Mesodermal cell (in vitro differentiated cells): ENCODE results near the gene LAMA1.

Source experiments
- H3K27ac ChIP-seq: 2 replicates; pipeline ENCODE4 v1.7.0; 2013; ENCODE audit warnings: mild to moderate bottlenecking, low read depth, low read length, moderate library complexity; ENCODE audit not compliant: severe bottlenecking
- H3K36me3 ChIP-seq: 2 replicates; pipeline ENCODE4 v1.7.1; 2013; ENCODE audit warnings: mild to moderate bottlenecking, low read length, moderate library complexity; ENCODE audit not compliant: control insufficient read depth, insufficient read depth
- H3K4me1 ChIP-seq: one replicate; pipeline ENCODE4 v1.7.1; 2013; ENCODE audit warnings: mild to moderate bottlenecking, low read length; ENCODE audit not compliant: insufficient read depth, control insufficient read depth, poor library complexity, severe bottlenecking
- H3K4me3 ChIP-seq: 2 replicates; pipeline ENCODE4 v1.7.0; 2013; ENCODE audit warnings: low read length, control low read depth, mild to moderate bottlenecking; ENCODE audit not compliant: insufficient read depth, poor library complexity, severe bottlenecking; ENCODE audit errors: extremely low read depth
- H3K9me3 ChIP-seq: 2 replicates; pipeline ENCODE4 v1.7.1; 2013; ENCODE audit warnings: mild to moderate bottlenecking, low read length, moderate library complexity; ENCODE audit not compliant: control insufficient read depth
- WGBS, 2 experiments: methylation state at CpG; one replicate each; pipeline ENCODE4 v1.1.5; 2013; ENCODE audit warnings: missing lambda C conversion rate in 2 of 2; ENCODE audit not compliant: insufficient coverage in 2 of 2; 5-methylcytosine and 5-hydroxymethylcytosine counted together

Gene LAMA1

DNA sequence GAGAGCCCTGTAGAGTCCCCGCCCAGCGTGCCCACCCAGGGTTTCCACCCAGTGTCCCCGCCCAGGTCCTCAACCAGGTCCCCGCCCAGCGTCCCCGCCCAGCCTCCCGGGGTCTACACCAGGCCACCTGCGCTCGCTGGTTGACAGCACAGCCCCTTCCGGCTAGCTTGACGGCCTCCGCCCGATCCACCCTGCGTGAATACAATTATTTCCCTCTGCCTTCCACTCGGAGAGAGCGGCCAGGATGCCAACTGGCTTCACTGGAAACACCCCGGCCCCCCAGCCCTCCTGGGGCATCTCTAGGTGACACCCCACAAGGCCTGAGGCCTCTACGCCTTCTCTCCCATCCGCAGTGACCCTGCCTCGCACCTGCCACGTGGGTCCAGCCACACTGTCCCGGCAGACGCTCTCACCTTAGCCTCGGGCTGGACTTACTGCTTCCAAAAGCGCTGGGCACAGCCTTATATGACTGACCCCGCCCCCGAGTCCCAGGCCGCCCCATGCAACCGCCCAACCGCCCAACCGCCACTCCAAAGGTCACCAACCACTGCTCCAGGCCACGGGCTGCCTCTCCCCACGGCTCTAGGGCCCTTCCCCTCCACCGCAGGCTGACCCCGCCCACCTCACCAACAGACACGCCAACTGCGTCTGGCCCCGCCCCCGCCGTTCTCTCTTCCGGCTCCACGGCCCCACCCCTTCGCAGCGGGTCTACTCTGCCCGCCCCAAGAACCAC lies 188.1 kb downstream of the LAMA1 start:
- WGBS, 2 experiments: 93 to 95% methylated on average over 27 to 43 of the region's 45 CpGs
- Histone ChIP-seq H3K9me3 (no peaks in the 10 kb centered on the region), H3K36me3 (no peaks in the 10 kb centered on the region), H3K4me3 (no peak overlapping the region), H3K27ac (no peak overlapping the region), H3K4me1 (no peaks in the 10 kb centered on the region)

DNA sequence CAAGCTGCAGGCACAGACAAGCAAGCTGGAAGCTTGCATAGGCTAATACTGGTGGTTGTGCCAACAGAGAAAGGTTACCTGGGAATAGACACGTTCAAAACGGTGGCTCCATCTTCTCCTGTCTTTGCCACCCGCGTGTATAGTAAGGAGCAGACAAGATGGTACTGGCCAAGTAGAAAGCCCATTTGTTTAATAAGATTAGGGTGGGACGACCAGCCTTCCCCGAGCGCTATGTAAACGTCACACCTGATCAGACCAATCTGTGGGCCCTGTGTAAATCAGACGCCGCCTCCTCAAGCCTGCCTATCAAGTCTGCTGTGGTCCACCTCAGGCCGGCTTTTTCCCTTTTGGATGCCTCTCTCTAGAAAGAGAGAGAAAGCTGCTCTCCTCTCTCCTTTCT lies 189.2 kb downstream of the LAMA1 start:
- H3K27ac ChIP-seq: no peak overlapping the region
- H3K36me3 ChIP-seq: no peaks in the 10 kb centered on the region
- no peak overlapping the region for H3K4me3 ChIP-seq
- H3K9me3 ChIP-seq: no peaks in the 10 kb centered on the region
- no peaks in the 10 kb centered on the region for H3K4me1 ChIP-seq
- 83% methylated on average over 11 of the region's 11 CpGs for WGBS, 2 experiments

DNA sequence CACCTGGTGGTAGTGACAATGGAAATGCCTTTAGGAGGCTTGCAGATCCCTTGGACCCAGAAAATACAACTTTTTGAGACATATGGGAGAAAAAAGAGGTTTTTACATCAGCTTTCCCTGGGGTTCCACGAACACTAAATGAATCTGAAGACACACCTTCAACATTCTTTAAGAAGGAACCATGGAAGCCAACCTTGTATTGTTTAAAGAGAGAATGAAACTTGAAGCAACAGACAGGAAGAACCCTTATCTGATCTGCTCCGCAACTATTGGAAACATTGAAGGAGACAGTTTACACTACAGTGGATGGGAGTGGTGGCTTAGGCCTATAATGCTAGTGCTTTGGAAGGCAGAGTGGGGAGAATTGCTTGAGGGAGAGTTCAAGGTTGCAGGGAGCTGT lies 190.4 kb downstream of the LAMA1 start:
- no peaks in the 10 kb centered on the region for H3K9me3 ChIP-seq
- H3K36me3 ChIP-seq: no peaks in the 10 kb centered on the region
- no peak overlapping the region for H3K4me3 ChIP-seq
- 80 to 100% methylated on average over 1 of the region's 2 CpGs for WGBS, 2 experiments
- H3K4me1 ChIP-seq: no peaks in the 10 kb centered on the region
- no peak overlapping the region for H3K27ac ChIP-seq

DNA sequence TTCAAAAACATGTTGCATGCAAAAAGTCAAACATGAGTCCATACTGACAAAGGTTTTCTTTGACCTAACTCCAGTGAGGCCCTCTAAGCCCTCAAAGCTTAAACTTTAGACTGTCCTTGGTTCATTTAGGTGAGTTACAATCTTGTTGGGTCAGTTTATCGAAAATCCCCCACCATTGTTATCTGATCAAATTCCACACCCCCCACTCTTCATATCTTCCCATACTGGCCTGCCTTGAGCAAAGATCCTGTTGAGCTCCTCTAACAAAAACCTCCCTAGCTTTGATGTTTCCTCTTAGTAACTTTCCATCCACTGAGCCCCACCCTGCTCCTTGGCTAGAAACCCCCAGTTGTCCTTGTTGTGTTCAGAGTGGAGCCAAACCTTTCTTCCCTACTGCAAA lies 194.4 kb downstream of the LAMA1 start:
- Histone ChIP-seq H3K4me1 (no peaks in the 10 kb centered on the region), H3K36me3 (no peaks in the 10 kb centered on the region), H3K9me3 (no peaks in the 10 kb centered on the region), H3K27ac (no peak overlapping the region), H3K4me3 (no peak overlapping the region)
- 86 to 89% methylated on average over 1 of the region's 1 CpG for WGBS, 2 experiments

DNA sequence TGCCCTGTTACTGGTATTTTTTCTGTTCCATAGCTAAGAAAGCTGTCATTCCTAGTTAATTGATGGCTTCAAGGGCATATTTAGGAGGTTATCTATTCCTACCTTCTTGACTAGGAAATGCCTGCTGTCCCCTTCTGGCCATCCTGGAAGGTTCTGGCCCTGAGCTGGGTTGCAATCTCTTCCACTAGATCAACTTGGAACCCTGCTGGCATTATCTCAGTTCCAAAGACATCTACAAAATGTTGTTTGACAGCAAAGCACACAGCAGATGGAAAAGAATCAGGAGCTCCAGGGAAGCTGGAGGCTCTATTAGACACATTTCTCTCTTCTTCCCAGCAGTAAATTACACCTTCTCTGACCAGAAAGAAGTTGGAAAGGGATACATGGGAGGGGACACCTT lies 196.0 kb downstream of the LAMA1 start:
- no peaks in the 10 kb centered on the region for H3K36me3 ChIP-seq

DNA sequence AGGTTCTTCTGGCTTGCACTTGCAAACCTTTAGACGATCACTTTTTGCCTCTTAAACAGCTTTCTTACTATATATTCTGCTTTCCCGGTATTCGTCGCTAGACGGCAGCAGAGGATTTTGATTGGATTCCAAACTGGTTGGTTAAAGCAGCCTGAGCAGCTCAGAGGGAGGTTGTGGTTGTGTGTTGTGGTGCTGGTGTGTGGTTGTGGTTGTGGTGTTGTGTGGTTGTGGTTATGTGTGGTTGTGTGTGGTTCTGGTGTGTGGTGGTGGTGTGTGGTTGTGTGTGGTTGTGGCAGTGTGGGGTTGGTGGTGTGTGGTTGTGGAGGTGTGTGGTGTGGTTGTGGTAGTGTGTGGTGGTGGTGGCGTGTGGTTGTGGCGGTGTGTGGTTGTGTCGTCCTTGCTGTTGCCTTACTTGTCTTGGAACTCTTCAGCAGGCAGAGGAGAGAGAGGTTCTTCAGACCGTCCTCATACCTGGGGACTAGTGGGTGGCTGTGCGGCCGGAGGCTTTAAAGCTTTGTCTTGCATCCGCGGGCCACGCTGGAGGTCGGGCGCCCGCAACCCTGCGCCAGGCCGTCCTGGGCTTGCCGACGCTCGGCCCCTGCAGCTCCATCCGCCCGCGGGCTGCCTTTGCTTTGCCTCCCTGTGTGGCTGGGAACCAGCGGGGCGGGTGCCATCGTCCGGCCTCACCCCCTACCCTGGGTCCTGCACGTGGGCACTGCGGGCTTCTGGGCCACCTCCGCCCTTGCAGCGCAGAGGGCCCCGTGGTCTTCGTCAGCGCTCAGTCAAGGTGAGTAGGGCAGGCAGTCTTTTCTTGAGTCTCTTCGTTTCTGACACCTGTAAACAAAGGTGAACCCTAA lies 197.3 kb downstream of the LAMA1 start:
- H3K9me3 ChIP-seq: no peaks in the 10 kb centered on the region
- no peak overlapping the region for H3K27ac ChIP-seq
- WGBS, 2 experiments: 75 to 82% methylated on average over 26 to 30 of the region's 37 CpGs
- H3K4me3 ChIP-seq: no peak overlapping the region
- H3K36me3 ChIP-seq: no peaks in the 10 kb centered on the region
- H3K4me1 ChIP-seq: no peaks in the 10 kb centered on the region

More for the DNA sequence above, 196.0 kb downstream of the LAMA1 start:
- Histone ChIP-seq H3K4me3 (no peak overlapping the region), H3K27ac (no peak overlapping the region), H3K4me1 (no peaks in the 10 kb centered on the region), H3K9me3 (no peaks in the 10 kb centered on the region)

DNA sequence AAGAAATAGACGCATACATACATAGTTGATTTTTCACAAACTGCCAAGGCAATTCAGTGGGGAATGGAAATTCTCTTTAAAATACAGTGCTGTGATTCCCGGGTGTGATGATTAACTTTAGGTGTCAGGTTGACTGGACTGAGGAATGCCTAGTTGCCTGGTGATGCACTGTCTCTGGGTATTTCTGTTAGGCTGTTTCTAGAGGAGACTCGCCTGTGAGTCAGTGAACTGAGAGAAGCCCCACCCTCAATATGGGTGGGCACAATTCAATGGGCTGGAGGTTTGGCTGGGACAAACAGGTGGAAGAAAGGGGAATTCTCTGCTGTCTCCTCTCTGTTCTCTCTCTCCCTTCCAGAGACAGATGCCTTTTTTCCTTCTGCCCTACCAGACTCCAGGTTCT lies 200.5 kb downstream of the LAMA1 start:
- Histone ChIP-seq H3K4me1 (no peaks in the 10 kb centered on the region), H3K36me3 (no peaks in the 10 kb centered on the region), H3K4me3 (no peak overlapping the region), H3K9me3 (no peaks in the 10 kb centered on the region), H3K27ac (no peak overlapping the region)
- 94 to 100% methylated on average over 1 to 2 of the region's 3 CpGs for WGBS, 2 experiments

DNA sequence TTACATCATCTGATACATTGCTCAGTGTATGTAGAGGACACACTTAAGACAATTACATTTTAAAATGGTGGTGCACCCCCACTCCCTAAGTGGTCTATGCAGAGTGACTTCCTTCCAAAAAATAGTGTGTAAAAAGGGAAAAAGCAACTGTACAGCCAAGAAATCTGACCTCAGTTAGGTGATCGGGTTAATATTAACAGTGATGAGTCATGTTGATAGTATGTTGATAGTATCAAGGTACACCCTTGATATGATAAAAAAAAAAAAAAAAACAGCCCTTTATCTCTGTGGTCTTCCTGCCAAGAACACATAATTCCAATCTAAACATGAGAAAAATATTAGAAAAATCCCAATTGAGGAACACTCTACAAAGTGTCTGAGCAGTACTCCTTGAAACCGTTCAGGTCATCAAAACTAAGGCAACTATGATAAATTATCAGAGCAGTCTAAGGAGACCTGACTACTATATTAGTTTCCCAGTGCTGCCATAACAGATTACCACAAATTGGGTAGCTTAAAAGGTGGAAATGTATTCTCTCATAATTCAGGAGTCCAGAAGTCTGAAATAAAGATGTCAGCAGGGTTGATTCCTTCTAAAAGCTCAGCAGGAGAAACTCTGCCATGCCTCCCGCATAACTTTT lies 216.2 kb downstream of the LAMA1 start:
- H3K9me3 ChIP-seq: peaks cover 5% of the 10 kb centered on the region
- 78 to 100% methylated on average over 1 of the region's 3 CpGs for WGBS, 2 experiments
- H3K4me3 ChIP-seq: no peak overlapping the region
- H3K4me1 ChIP-seq: no peaks in the 10 kb centered on the region
- H3K27ac ChIP-seq: no peak overlapping the region
- peaks cover 26% of the 10 kb centered on the region for H3K36me3 ChIP-seq

DNA sequence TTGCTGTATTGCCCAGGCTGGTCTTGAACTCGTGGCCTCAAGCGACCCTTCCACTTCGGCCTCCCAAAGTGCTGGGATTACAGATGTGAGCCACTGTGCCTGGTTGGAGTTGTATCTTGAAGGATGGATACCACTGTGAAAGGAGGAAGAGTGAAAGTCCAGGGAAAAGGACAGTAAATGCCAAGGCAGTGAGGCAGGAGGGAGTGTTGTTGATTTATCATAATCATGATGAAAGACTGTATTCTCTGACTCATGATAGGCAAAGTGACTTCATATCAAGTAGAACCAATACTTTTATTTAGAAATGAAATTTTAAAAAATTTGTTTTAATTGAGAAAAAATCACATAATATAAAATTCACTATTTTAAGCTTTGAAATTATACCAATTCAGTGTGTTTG lies 225.8 kb downstream of the LAMA1 start:
- WGBS, 2 experiments: 90 to 93% methylated on average over 3 of the region's 3 CpGs
- no peak overlapping the region for H3K4me3 ChIP-seq
- H3K36me3 ChIP-seq: peaks cover 12% of the 10 kb centered on the region
- H3K9me3 ChIP-seq: no peaks in the 10 kb centered on the region
- H3K4me1 ChIP-seq: no peaks in the 10 kb centered on the region
- H3K27ac ChIP-seq: no peak overlapping the region
